Neural cell (in vitro differentiated cells): ENCODE data around the gene DENND1A. TPM values are rescaled to one million over a fixed set of nuclear protein-coding genes. Genes with fewer than 3 reads are reported as not detected.

ENCODE experiments used
- H2AFZ ChIP-seq: fragments of 200-600, 300-800 bp; sonication (generic), shearing (Covaris generic); 2 replicates; pipeline ENCODE4 v1.6.0; 2014; ENCODE audit warnings: low read depth, mild to moderate bottlenecking, antibody characterized with exemption, low read length, moderate library complexity
- H3F3A ChIP-seq: fragments of 200-600 bp; shearing (Covaris generic); 2 replicates; pipeline ENCODE4 v1.6.1; 2016; ENCODE audit warnings: mild to moderate bottlenecking, moderate library complexity, mixed read lengths, antibody characterized with exemption, low read length; ENCODE audit not compliant: insufficient read depth, poor library complexity, severe bottlenecking
- H3K27ac ChIP-seq: fragments of 200-600, 300-800 bp; sonication (generic), shearing (Covaris generic); 2 replicates; pipeline ENCODE4 v1.5.1; 2014; ENCODE audit warnings: mild to moderate bottlenecking, low read length, moderate library complexity
- H3K27me3 ChIP-seq: fragments of 300-800, 200-600 bp; sonication (generic), shearing (Covaris generic); 2 replicates; pipeline ENCODE4 v1.6.0; 2014; ENCODE audit warnings: mild to moderate bottlenecking, low read depth, low read length, moderate library complexity; ENCODE audit not compliant: insufficient read depth
- H3K36me3 ChIP-seq: fragments of 300-800, 200-600 bp; sonication (generic), shearing (Covaris generic); 2 replicates; pipeline ENCODE4 v1.5.1; 2014; ENCODE audit warnings: mild to moderate bottlenecking, antibody characterized with exemption, low read length, moderate library complexity; ENCODE audit not compliant: insufficient read depth
- H3K4me2 ChIP-seq: fragments of 300-800, 200-600 bp; sonication (generic), shearing (Covaris generic); 2 replicates; pipeline ENCODE4 v1.6.0; 2014; ENCODE audit warnings: mild to moderate bottlenecking, low read length
- H3K4me3 ChIP-seq: fragments of 300-800, 200-600 bp; sonication (generic), shearing (Covaris generic); 2 replicates; pipeline ENCODE4 v1.5.1; 2014; ENCODE audit warnings: mild to moderate bottlenecking, low read length, moderate library complexity
- H3K79me2 ChIP-seq: fragments of 200-600 bp; shearing (Covaris generic); replicated peaks from 2 replicates; pipeline ENCODE4 v1.6.0; 2014; ENCODE audit warnings: mild to moderate bottlenecking, low read length, moderate library complexity; ENCODE audit not compliant: insufficient read depth
- H3K9ac ChIP-seq: fragments of 300-800, 200-600 bp; sonication (generic), shearing (Covaris generic); 2 replicates; pipeline ENCODE4 v1.6.1; 2016; ENCODE audit warnings: mild to moderate bottlenecking, low read length, mixed read lengths
- H3K9me2 ChIP-seq: fragments of 200-600 bp; shearing (Covaris generic); 2 replicates; pipeline ENCODE4 v1.6.1; 2016; ENCODE audit warnings: mild to moderate bottlenecking, low read length, mixed read lengths; ENCODE audit not compliant: insufficient read depth
- H3K9me3 ChIP-seq: fragments of 200-600, 300-800 bp; sonication (generic), shearing (Covaris generic); 2 replicates; pipeline ENCODE4 v1.6.1; 2016; ENCODE audit warnings: mild to moderate bottlenecking, mixed run types, low read length, moderate library complexity, mixed read lengths
- H4K20me1 ChIP-seq: fragments of 200-600 bp; shearing (Covaris generic); 2 replicates; pipeline ENCODE4 v1.6.1; 2016; ENCODE audit warnings: mild to moderate bottlenecking, mixed run types; ENCODE audit not compliant: insufficient read depth
- CTCF ChIP-seq: fragments of 450-650 bp; IDR thresholded peaks from 2 replicates; pipeline ENCODE4 v1.5.1; 2014; ENCODE audit warnings: antibody characterized with exemption, mild to moderate bottlenecking, moderate library complexity; ENCODE audit not compliant: poor library complexity, severe bottlenecking
- EP300 ChIP-seq: fragments of 450-650 bp; conservative IDR thresholded peaks from 2 replicates; pipeline ENCODE4 v1.6.1; 2014; ENCODE audit warnings: antibody characterized with exemption, mild to moderate bottlenecking, moderate library complexity; ENCODE audit not compliant: poor library complexity, severe bottlenecking
- EZH2 ChIP-seq: fragments of 200-600, 300-800 bp; shearing (Covaris generic), sonication (generic); IDR thresholded peaks from 2 replicates; pipeline ENCODE4 v1.6.1; 2014; ENCODE audit warnings: antibody characterized with exemption, low read length, borderline replicate concordance, mild to moderate bottlenecking; ENCODE audit not compliant: insufficient read depth, poor library complexity, severe bottlenecking
- MXI1 ChIP-seq: fragments of 450-650 bp; conservative IDR thresholded peaks from 2 replicates; pipeline ENCODE4 v1.6.1; 2014; ENCODE audit warnings: antibody characterized with exemption, mild to moderate bottlenecking; ENCODE audit not compliant: poor library complexity, severe bottlenecking
- POLR2AphosphoS5 ChIP-seq: IDR thresholded peaks from 2 replicates; pipeline ENCODE4 v1.6.1; 2012
- RAD21 ChIP-seq: fragments of 450-650 bp; conservative IDR thresholded peaks from 2 replicates; pipeline ENCODE4 v1.6.1; 2014; ENCODE audit warnings: antibody characterized with exemption, mild to moderate bottlenecking, moderate library complexity
- SMC3 ChIP-seq: fragments of 450-650 bp; conservative IDR thresholded peaks from 2 replicates; pipeline ENCODE4 v1.6.1; 2014; ENCODE audit warnings: antibody characterized with exemption, mild to moderate bottlenecking, moderate library complexity; ENCODE audit not compliant: poor library complexity
- TAF1 ChIP-seq: IDR thresholded peaks from 2 replicates; pipeline ENCODE4 v1.6.1; 2012; ENCODE audit warnings: low read depth
- polyA plus RNA-seq: library from polyadenylated mRNA; depleted of rRNA; stranded (reverse); fragments of >200 nt; gene quantifications from 2 replicates; pipeline ENCODE4 v1.2.3, GENCODE V29; 2014
- TF ChIP-seq, protein P1 (sequence below): IDR thresholded peaks from 2 replicates; pipeline ENCODE4 v1.6.1; 2012; ENCODE audit warnings: borderline replicate concordance

DENND1A gene
- polyA plus RNA-seq, 1 donor from 2014 or later = 2.3 TPM

DNA sequence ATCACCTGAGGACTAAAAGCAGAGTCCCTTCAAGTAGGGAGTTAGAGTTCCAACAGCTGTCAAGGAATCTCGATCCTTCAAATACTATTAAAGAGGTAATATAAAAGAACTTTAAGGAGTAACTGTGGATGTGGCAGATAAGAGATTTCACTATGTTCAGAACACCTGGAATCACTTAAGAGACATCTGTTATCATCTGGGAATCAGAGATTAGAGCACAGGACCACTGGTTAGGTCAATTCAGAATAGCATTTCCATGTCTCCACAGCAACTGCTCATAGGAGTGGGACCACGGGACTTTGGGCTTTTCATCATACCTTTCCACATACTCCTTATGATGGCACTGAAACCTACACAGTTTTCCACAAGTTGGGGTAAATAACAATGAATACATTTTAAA, 216.6 kb downstream of the DENND1A start:
- Histone ChIP-seq H3F3A (no peaks in the 10 kb centered on the region), H4K20me1 (no peaks in the 10 kb centered on the region), H3K4me2 (no peak overlapping the region), H3K27ac (no peak overlapping the region), H3K36me3 (no peaks in the 10 kb centered on the region), H3K9me3 (no peaks in the 10 kb centered on the region), H3K9me2 (no peaks in the 10 kb centered on the region), H2AFZ (no peak overlapping the region), H3K4me3 (no peak overlapping the region), H3K27me3 (no peaks in the 10 kb centered on the region), H3K9ac (no peak overlapping the region), H3K79me2 (no peaks in the 10 kb centered on the region)
- TF ChIP-seq EP300 (no peak), TAF1 (no peak), MXI1 (no peak), POLR2AphosphoS5 (no peak), EZH2 (no peak), CTCF (no peak), RAD21 (no peak), SMC3 (no peak)
- TF ChIP-seq, protein P1, sequence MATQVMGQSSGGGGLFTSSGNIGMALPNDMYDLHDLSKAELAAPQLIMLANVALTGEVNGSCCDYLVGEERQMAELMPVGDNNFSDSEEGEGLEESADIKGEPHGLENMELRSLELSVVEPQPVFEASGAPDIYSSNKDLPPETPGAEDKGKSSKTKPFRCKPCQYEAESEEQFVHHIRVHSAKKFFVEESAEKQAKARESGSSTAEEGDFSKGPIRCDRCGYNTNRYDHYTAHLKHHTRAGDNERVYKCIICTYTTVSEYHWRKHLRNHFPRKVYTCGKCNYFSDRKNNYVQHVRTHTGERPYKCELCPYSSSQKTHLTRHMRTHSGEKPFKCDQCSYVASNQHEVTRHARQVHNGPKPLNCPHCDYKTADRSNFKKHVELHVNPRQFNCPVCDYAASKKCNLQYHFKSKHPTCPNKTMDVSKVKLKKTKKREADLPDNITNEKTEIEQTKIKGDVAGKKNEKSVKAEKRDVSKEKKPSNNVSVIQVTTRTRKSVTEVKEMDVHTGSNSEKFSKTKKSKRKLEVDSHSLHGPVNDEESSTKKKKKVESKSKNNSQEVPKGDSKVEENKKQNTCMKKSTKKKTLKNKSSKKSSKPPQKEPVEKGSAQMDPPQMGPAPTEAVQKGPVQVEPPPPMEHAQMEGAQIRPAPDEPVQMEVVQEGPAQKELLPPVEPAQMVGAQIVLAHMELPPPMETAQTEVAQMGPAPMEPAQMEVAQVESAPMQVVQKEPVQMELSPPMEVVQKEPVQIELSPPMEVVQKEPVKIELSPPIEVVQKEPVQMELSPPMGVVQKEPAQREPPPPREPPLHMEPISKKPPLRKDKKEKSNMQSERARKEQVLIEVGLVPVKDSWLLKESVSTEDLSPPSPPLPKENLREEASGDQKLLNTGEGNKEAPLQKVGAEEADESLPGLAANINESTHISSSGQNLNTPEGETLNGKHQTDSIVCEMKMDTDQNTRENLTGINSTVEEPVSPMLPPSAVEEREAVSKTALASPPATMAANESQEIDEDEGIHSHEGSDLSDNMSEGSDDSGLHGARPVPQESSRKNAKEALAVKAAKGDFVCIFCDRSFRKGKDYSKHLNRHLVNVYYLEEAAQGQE = no peak

- TF ChIP-seq EP300 = no peak
- TF ChIP-seq TAF1 = no peak
- TF ChIP-seq, protein P1 = no peak
- TF ChIP-seq POLR2AphosphoS5 = no peak
- no peak for TF ChIP-seq SMC3
- no peak for TF ChIP-seq MXI1
- no peak for TF ChIP-seq RAD21
- TF ChIP-seq CTCF = no peak
- no peak for TF ChIP-seq EZH2
- Histone ChIP-seq H3K79me2 (no peaks in the 10 kb centered on the region), H3K9ac (no peak overlapping the region), H3K9me2 (no peaks in the 10 kb centered on the region), H3F3A (no peaks in the 10 kb centered on the region), H3K9me3 (no peaks in the 10 kb centered on the region), H4K20me1 (no peaks in the 10 kb centered on the region), H3K4me2 (no peak overlapping the region), H3K36me3 (no peaks in the 10 kb centered on the region), H3K4me3 (no peak overlapping the region), H3K27me3 (no peaks in the 10 kb centered on the region), H3K27ac (no peak overlapping the region), H2AFZ (no peak overlapping the region)
Observed at GRCh38 chr9:123712399-123712798, 217.5 kb downstream of the DENND1A start.
